HepG2 (cell line): ENCODE results near the gene ELP5. TPM values are rescaled to one million over a fixed set of nuclear protein-coding genes. Genes with fewer than 3 reads are reported as not detected.
A peak's percentile ranks its signal among the peaks of the same experiment; 100 is the strongest.

Experiments
- CENPT ChIP-seq: sonication (generic); formaldehyde crosslinking; IDR thresholded peaks from 2 replicates; pipeline ENCODE4 v1.8.0; 2022; ENCODE audit warnings: low read depth, mild to moderate bottlenecking, moderate library complexity, missing genetic modification reagents
- GTF3A ChIP-seq: sonication (generic); formaldehyde crosslinking; conservative IDR thresholded peaks from 2 replicates; pipeline ENCODE4 v1.4.0; 2020; ENCODE audit warnings: mild to moderate bottlenecking, missing genetic modification reagents
- HES4 ChIP-seq: sonication (generic); formaldehyde crosslinking; IDR thresholded peaks from 2 replicates; pipeline ENCODE4 v1.9.0; 2021; ENCODE audit warnings: mild to moderate bottlenecking, missing genetic modification reagents, borderline replicate concordance
- NR2F1 ChIP-seq, 2 experiments: fragments of 450-650 bp in 1 of 2; formaldehyde crosslinking in 1 of 2; IDR thresholded peaks; 2 replicates each; pipeline versions ENCODE4 v1.5.0 to v1.6.1; 2016 to 2020; ENCODE audit warnings: mild to moderate bottlenecking in 1 of 2, missing compliant biosample characterization in 1 of 2, missing genetic modification reagents in 1 of 2, moderate library complexity in 1 of 2
- POLR2G ChIP-seq: fragments of 200-400 bp; formaldehyde crosslinking; IDR thresholded peaks from 2 replicates; pipeline ENCODE4 v1.6.1; 2018; ENCODE audit warnings: mild to moderate bottlenecking, low read depth, low read length, moderate library complexity
- RFXANK ChIP-seq: IDR thresholded peaks from 2 replicates; pipeline ENCODE4 v1.6.1; 2016
- SAFB2 ChIP-seq: sonication (generic); formaldehyde crosslinking; IDR thresholded peaks from 2 replicates; pipeline ENCODE4 v1.5.1; 2020; ENCODE audit warnings: missing genetic modification reagents, low read depth, mild to moderate bottlenecking, borderline replicate concordance
- SATB2 ChIP-seq: sonication (generic); formaldehyde crosslinking; IDR thresholded peaks from 2 replicates; pipeline ENCODE4 v1.5.0; 2020; ENCODE audit warnings: missing genetic modification reagents
- SETDB1 ChIP-seq: sonication (generic); formaldehyde crosslinking; IDR thresholded peaks from 2 replicates; pipeline ENCODE4 v1.5.1; 2020; ENCODE audit warnings: missing genetic modification reagents, mild to moderate bottlenecking, borderline replicate concordance
- TCF7L2 ChIP-seq: IDR thresholded peaks from 2 replicates; pipeline ENCODE4 v1.6.1; 2011; ENCODE audit warnings: mild to moderate bottlenecking, low read depth, low read length, moderate library complexity
- ZBTB7A ChIP-seq: sonication (generic); formaldehyde crosslinking; IDR thresholded peaks from 2 replicates; pipeline ENCODE4 v1.8.0; 2022; ENCODE audit warnings: mild to moderate bottlenecking, missing genetic modification reagents
- ZNF547 ChIP-seq: sonication (generic); formaldehyde crosslinking; IDR thresholded peaks from 2 replicates; pipeline ENCODE4 v1.5.1; 2020; ENCODE audit warnings: mild to moderate bottlenecking, missing genetic modification reagents
- ZNF549 ChIP-seq: sonication (generic); formaldehyde crosslinking; IDR thresholded peaks from 2 replicates; pipeline ENCODE4 v1.5.0; 2020; ENCODE audit warnings: missing genetic modification reagents
- ZNF629 ChIP-seq: sonication (generic); formaldehyde crosslinking; conservative IDR thresholded peaks from 2 replicates; pipeline ENCODE4 v1.5.0; 2020; ENCODE audit warnings: missing genetic modification reagents
- ZNF660 ChIP-seq: sonication (generic); formaldehyde crosslinking; IDR thresholded peaks from 2 replicates; pipeline ENCODE4 v1.5.1; 2020; ENCODE audit warnings: mild to moderate bottlenecking, low read depth, missing genetic modification reagents, borderline replicate concordance
- ZSCAN22 ChIP-seq: sonication (generic); formaldehyde crosslinking; IDR thresholded peaks from 2 replicates; pipeline ENCODE4 v1.4.0; 2020; ENCODE audit warnings: mild to moderate bottlenecking, missing genetic modification reagents
- polyA plus RNA-seq, 8 experiments: library from polyadenylated mRNA; depleted of rRNA in 3 of 8; stranded (reverse) in 7 of 8; unstranded in 1 of 8; fragments of >200 nt; fragmentation: Illumina TruSeq in 4 of 8; extraction: Trizol in 4 of 8; gene quantifications; 2 replicates each; pipeline versions ENCODE4 v1.2.1 to v1.2.3, GENCODE V29; 2011 to 2016; ENCODE audit warnings: low read depth in 4 of 8, missing spikeins in 1 of 8, mixed read lengths in 1 of 8; ENCODE audit not compliant: insufficient read depth in 1 of 8
- total RNA-seq, 5 experiments: library from RNA; depleted of rRNA; stranded (reverse); fragments of >200 nt; fragmentation: Illumina TruSeq; extraction: Trizol; gene quantifications; 2 replicates each; pipeline ENCODE4 v1.2.3, GENCODE V29; 2016; ENCODE audit warnings: low read depth in 1 of 5
- TF ChIP-seq, protein P1 (sequence below): sonication (generic); formaldehyde crosslinking; IDR thresholded peaks from 2 replicates; pipeline ENCODE4 v1.8.0; 2022; ENCODE audit warnings: mild to moderate bottlenecking, missing genetic modification reagents; ENCODE audit not compliant: insufficient replicate concordance
- TF ChIP-seq, protein P2 (sequence below): sonication (generic); formaldehyde crosslinking; IDR thresholded peaks from 2 replicates; pipeline ENCODE4 v1.4.0; 2020; ENCODE audit warnings: missing genetic modification reagents
- TF ChIP-seq, protein P3 (sequence below): sonication (generic); IDR thresholded peaks from 2 replicates; pipeline ENCODE4 v1.6.1; 2016; ENCODE audit warnings: low read depth, borderline replicate concordance
- TF ChIP-seq, protein P4 (sequence below): conservative IDR thresholded peaks from 2 replicates; pipeline ENCODE4 v1.6.1; 2018; ENCODE audit warnings: missing genetic modification reagents
- TF ChIP-seq, protein P5 (sequence below): sonication (generic); formaldehyde crosslinking; IDR thresholded peaks from 2 replicates; pipeline ENCODE4 v1.4.0; 2020; ENCODE audit warnings: missing genetic modification reagents
- TF ChIP-seq, protein P6 (sequence below): fragments of 450-650 bp; IDR thresholded peaks from 2 replicates; pipeline ENCODE4 v1.6.1; 2016

The ELP5 gene
- total and polyA plus RNA-seq, 2 of the 13 experiments (the other 11 are each of a cell fraction or from before 2014, with no cell fraction given): 67.6 to 69.8 TPM

DNA sequence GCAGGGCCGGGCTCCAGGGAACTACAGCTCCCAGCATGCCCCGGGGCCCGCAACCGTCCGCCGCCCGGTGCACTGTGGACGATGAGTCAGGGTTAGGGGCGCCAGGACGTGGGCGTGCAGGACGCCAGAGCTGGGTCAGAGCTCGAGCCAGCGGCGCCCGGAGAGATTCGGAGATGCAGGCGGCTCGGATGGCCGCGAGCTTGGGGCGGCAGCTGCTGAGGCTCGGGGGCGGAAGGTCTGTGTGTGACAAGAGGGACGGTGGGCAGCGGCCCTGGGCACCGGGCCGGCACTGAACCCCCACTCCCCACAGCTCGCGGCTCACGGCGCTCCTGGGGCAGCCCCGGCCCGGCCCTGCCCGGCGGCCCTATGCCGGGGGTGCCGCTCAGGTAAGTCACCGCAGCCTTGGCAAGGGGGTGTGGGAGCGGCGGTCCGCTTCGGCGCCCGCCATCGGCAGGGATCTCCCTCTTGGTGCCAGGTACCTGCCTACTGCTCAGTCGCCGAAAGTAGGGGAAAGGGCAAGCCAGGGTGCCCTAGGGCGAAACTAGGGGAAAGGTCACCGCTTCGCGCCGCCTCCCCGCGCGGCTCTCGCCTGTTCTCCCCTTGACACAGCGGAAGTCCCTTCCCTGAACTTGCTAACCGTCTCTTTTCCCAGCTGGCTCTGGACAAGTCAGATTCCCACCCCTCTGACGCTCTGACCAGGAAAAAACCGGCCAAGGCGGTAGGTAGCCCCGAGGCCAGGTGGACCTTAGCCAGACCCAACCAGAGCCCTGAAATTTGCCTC lies 32.0 kb upstream of the ELP5 start, which contains the start of the genes ACADVL and DLG4 (continued):
- TF ChIP-seq, protein P1, sequence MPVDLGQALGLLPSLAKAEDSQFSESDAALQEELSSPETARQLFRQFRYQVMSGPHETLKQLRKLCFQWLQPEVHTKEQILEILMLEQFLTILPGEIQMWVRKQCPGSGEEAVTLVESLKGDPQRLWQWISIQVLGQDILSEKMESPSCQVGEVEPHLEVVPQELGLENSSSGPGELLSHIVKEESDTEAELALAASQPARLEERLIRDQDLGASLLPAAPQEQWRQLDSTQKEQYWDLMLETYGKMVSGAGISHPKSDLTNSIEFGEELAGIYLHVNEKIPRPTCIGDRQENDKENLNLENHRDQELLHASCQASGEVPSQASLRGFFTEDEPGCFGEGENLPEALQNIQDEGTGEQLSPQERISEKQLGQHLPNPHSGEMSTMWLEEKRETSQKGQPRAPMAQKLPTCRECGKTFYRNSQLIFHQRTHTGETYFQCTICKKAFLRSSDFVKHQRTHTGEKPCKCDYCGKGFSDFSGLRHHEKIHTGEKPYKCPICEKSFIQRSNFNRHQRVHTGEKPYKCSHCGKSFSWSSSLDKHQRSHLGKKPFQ (CRISPR knock-in tag): peak; percentile 14
- TF ChIP-seq RFXANK (no peak), GTF3A (CRISPR knock-in tag) (no peak; the same call in 1 of the 2 replicates), ZBTB7A (peak; percentile 67; the same call in 1 of the 2 replicates), ZSCAN22 (CRISPR knock-in tag) (no peak), HES4 (CRISPR knock-in tag) (no peak), CENPT (CRISPR knock-in tag) (no peak), ZNF547 (peak; percentile 86; the same call in 1 of the 2 replicates), ZNF549 (CRISPR knock-in tag) (no peak), NR2F1 (CRISPR knock-in tag; IDR thresholded peaks at IDR 0.05) (no peak), SATB2 (CRISPR knock-in tag) (no peak), POLR2G (peak; percentile 88), SETDB1 (no peak), ZNF629 (CRISPR knock-in tag) (no peak), SAFB2 (CRISPR knock-in tag) (peak; percentile 94), TCF7L2 (no peak), ZNF660 (CRISPR knock-in tag) (no peak)
- TF ChIP-seq, protein P2, sequence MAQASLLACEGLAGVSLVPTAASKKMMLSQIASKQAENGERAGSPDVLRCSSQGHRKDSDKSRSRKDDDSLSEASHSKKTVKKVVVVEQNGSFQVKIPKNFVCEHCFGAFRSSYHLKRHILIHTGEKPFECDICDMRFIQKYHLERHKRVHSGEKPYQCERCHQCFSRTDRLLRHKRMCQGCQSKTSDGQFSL: no peak
- TF ChIP-seq, protein P3, sequence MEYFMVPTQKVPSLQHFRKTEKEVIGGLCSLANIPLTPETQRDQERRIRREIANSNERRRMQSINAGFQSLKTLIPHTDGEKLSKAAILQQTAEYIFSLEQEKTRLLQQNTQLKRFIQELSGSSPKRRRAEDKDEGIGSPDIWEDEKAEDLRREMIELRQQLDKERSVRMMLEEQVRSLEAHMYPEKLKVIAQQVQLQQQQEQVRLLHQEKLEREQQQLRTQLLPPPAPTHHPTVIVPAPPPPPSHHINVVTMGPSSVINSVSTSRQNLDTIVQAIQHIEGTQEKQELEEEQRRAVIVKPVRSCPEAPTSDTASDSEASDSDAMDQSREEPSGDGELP: peak; percentile 56; the same call in 1 of the 2 replicates
- TF ChIP-seq, protein P4, sequence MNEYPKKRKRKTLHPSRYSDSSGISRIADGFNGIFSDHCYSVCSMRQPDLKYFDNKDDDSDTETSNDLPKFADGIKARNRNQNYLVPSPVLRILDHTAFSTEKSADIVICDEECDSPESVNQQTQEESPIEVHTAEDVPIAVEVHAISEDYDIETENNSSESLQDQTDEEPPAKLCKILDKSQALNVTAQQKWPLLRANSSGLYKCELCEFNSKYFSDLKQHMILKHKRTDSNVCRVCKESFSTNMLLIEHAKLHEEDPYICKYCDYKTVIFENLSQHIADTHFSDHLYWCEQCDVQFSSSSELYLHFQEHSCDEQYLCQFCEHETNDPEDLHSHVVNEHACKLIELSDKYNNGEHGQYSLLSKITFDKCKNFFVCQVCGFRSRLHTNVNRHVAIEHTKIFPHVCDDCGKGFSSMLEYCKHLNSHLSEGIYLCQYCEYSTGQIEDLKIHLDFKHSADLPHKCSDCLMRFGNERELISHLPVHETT: 0 out of 2 replicates have a peak, but pooled peaks have one; percentile 51
- TF ChIP-seq, protein P5, sequence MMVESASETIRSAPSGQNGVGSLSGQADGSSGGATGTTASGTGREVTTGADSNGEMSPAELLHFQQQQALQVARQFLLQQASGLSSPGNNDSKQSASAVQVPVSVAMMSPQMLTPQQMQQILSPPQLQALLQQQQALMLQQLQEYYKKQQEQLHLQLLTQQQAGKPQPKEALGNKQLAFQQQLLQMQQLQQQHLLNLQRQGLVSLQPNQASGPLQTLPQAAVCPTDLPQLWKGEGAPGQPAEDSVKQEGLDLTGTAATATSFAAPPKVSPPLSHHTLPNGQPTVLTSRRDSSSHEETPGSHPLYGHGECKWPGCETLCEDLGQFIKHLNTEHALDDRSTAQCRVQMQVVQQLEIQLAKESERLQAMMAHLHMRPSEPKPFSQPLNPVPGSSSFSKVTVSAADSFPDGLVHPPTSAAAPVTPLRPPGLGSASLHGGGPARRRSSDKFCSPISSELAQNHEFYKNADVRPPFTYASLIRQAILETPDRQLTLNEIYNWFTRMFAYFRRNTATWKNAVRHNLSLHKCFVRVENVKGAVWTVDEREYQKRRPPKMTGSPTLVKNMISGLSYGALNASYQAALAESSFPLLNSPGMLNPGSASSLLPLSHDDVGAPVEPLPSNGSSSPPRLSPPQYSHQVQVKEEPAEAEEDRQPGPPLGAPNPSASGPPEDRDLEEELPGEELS (CRISPR knock-in tag): no peak
- TF ChIP-seq, protein P6, sequence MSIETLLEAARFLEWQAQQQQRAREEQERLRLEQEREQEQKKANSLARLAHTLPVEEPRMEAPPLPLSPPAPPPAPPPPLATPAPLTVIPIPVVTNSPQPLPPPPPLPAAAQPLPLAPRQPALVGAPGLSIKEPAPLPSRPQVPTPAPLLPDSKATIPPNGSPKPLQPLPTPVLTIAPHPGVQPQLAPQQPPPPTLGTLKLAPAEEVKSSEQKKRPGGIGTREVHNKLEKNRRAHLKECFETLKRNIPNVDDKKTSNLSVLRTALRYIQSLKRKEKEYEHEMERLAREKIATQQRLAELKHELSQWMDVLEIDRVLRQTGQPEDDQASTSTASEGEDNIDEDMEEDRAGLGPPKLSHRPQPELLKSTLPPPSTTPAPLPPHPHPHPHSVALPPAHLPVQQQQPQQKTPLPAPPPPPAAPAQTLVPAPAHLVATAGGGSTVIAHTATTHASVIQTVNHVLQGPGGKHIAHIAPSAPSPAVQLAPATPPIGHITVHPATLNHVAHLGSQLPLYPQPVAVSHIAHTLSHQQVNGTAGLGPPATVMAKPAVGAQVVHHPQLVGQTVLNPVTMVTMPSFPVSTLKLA: no peak
